ENCODE measurements around the gene OR10G6.
A peak's percentile ranks its signal among the peaks of the same experiment; 100 is the strongest.
"Not testable (repeated sequence)": the region's sequence is repeated elsewhere in the genome, so short reads cannot be mapped to it uniquely, and the experiment has no call there.

The OR10G6 gene, protein sequence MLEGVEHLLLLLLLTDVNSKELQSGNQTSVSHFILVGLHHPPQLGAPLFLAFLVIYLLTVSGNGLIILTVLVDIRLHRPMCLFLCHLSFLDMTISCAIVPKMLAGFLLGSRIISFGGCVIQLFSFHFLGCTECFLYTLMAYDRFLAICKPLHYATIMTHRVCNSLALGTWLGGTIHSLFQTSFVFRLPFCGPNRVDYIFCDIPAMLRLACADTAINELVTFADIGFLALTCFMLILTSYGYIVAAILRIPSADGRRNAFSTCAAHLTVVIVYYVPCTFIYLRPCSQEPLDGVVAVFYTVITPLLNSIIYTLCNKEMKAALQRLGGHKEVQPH

DNA sequence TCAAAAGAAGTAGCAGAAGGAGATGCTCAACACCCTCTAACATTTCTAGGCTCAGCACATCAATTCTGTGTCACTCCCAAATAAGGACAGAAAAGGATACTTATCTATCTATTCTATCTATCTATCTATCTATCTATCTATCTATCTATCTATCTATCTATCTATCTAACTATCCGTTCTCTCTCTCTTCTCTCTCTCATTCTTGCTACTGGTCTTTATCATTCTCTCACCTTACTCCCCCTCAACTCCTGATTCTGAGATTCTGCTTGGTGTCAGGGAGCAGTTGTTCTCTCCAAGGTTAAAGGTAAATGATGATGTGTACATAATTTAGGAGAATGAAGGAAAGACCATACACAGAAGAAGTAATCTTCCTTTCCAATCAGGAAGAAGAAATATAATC, at the start of gene OR10G6:
Gene OR10G6, minus strand, starts transcription at position 43 of the 400 bp plus-strand sequence. Its CDS starts 0 bp downstream, at position 43.
- no peak for ATAC-seq
- H3K27me3 Mint-ChIP-seq = peaks cover 7% of the 10 kb centered on the region
- no peak within 1 kb of the TSS for H3K4me3 Mint-ChIP-seq
- no peaks in the 10 kb centered on the region for H3K4me1 Mint-ChIP-seq
- no peak for DNase-seq
- no peaks in the 10 kb centered on the region for H3K9me3 Mint-ChIP-seq
- no peak within 1 kb of the TSS for H3K27ac Mint-ChIP-seq

DNA sequence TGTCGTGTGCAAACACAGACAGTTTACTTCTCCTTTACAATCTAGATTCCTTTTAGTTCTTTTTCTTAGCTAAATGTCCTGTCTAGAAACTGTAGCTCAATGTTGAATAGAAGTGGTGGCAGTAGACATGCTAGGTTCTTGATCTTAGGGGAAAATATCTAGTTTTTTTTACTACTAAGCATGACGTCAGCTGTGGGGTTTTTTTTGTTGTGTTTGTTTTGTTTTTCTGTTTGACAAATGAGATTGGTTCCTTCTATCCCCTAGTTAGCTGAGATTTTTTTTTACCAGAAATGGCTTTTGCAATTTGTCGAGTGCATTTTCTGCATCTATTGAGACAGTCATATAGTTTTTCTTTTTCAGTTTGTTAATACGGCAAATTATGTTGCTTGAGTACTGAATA, 48.5 kb upstream of the OR10G6 start:
- Mint-ChIP-seq H3K27ac (no peak overlapping the region), H3K4me1 (no peaks in the 10 kb centered on the region), H3K4me3 (no peak overlapping the region), H3K27me3 (peaks cover 4% of the 10 kb centered on the region), H3K9me3 (no peaks in the 10 kb centered on the region)
- no peak for ATAC-seq
- no peak for DNase-seq

- Mint-ChIP-seq H3K27me3 (peaks cover 9% of the 10 kb centered on the region), H3K4me1 (no peaks in the 10 kb centered on the region), H3K27ac (no peak within 1 kb of the TSS), H3K9me3 (no peaks in the 10 kb centered on the region), H3K4me3 (no peak within 1 kb of the TSS)
- no peak for DNase-seq
- ATAC-seq = no peak
Measured at GRCh38 chr11:124041254-124041653, 46.3 kb upstream of the OR10G6 start, which contains the start of gene OR10G7. OR10G7 (minus strand) TSS chr11:124041325; CDS start chr11:124039001, 2,324 bp downstream.

- H3K4me3 Mint-ChIP-seq = no peak overlapping the region
- H3K27ac Mint-ChIP-seq = no peak overlapping the region
- H3K4me1 Mint-ChIP-seq = no peaks in the 10 kb centered on the region
- ATAC-seq (no peak), DNase-seq (no peak)
- peaks cover 9% of the 10 kb centered on the region for H3K27me3 Mint-ChIP-seq
- no peaks in the 10 kb centered on the region for H3K9me3 Mint-ChIP-seq
Measured at GRCh38 chr11:124039557-124039956, 44.6 kb upstream of the OR10G6 start.

- peaks cover 9% of the 10 kb centered on the region for H3K27me3 Mint-ChIP-seq
- H3K4me1 Mint-ChIP-seq = no peaks in the 10 kb centered on the region
- H3K9me3 Mint-ChIP-seq = no peaks in the 10 kb centered on the region
- no peak for DNase-seq
- no peak overlapping the region for H3K4me3 Mint-ChIP-seq
- no peak overlapping the region for H3K27ac Mint-ChIP-seq
- ATAC-seq = no peak
Measured at GRCh38 chr11:124036666-124037065, 41.7 kb upstream of the OR10G6 start.

DNA sequence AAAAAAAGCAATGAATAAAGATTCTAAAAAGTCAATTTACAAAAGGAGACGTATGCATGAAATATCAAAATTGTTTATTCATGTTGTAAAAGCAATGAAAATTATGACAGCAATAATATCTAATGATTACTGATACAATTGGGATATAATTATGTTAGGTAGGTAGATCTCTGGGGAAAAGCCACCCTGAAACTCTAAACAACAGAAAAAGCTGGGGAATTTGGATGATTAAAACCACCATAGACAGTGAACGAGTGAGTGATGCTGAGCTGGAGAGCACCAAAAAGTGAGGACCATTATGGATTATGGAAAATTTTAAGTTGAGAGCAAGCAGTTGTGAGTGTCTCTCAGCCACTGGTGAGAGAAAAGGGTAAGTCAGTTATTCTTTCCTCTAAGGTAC, 31.5 kb upstream of the OR10G6 start, which contains the start of gene OR10G8:
Gene OR10G8, plus strand, starts transcription at position 301 of the 400 bp plus-strand sequence. CDS start 2,825 bp downstream, outside the sequence.
- no peaks in the 10 kb centered on the region for H3K9me3 Mint-ChIP-seq
- no peaks in the 10 kb centered on the region for H3K4me1 Mint-ChIP-seq
- no peak within 1 kb of the TSS for H3K4me3 Mint-ChIP-seq
- H3K27me3 Mint-ChIP-seq = peaks cover 7% of the 10 kb centered on the region
- DNase-seq (no peak), ATAC-seq (no peak)
- H3K27ac Mint-ChIP-seq = no peak within 1 kb of the TSS

GRCh38 chr11:124015837-124016236, 20.9 kb upstream of the OR10G6 start:
- H3K27me3 Mint-ChIP-seq, H3K27ac Mint-ChIP-seq, H3K4me3 Mint-ChIP-seq, DNase-seq, H3K9me3 Mint-ChIP-seq, H3K4me1 Mint-ChIP-seq: not testable (repeated sequence)
- ATAC-seq = peak; percentile 45

GRCh38 chr11:124012697-124013096, 17.7 kb upstream of the OR10G6 start, which contains the start of gene OR10G4:
OR10G4 (plus strand) TSS chr11:124012997; CDS start chr11:124015575, 2,578 bp downstream.
- no peak within 1 kb of the TSS for H3K4me3 Mint-ChIP-seq
- H3K4me1 Mint-ChIP-seq = no peaks in the 10 kb centered on the region
- no peak for DNase-seq

GRCh38 chr11:123979311-123979710, 15.7 kb downstream of the OR10G6 start:
- Mint-ChIP-seq H3K27ac (no peak overlapping the region), H3K4me1 (no peaks in the 10 kb centered on the region), H3K9me3 (peaks cover 12 to 22% of the 10 kb centered on the region in 2 donors), H3K27me3 (no peaks in the 10 kb centered on the region), H3K4me3 (no peak overlapping the region)
- ATAC-seq = peak; percentile 23
- no peak for DNase-seq

More at GRCh38 chr11:124012697-124013096, 17.7 kb upstream of the OR10G6 start, which contains the start of gene OR10G4:
- H3K27ac Mint-ChIP-seq = no peak within 1 kb of the TSS
- no peaks in the 10 kb centered on the region for H3K9me3 Mint-ChIP-seq
- no peak for ATAC-seq
- no peaks in the 10 kb centered on the region for H3K27me3 Mint-ChIP-seq

GRCh38 chr11:123977731-123978347, 17.1 kb downstream of the OR10G6 start, which contains the start of gene OR10S1:
OR10S1 (minus strand) TSS chr11:123977781; CDS start chr11:123977664, 117 bp downstream.
- Mint-ChIP-seq H3K27me3 (no peaks in the 10 kb centered on the region), H3K4me1 (no peaks in the 10 kb centered on the region), H3K4me3 (no peak within 1 kb of the TSS), H3K9me3 (peaks cover 6 to 9% of the 10 kb centered on the region in 2 donors), H3K27ac (peak within 1 kb of the TSS in 1 of 2 donors; percentile 75)
- peak; percentile 23 for ATAC-seq
- DNase-seq = no peak

GRCh38 chr11:123976770-123977560, 18.0 kb downstream of the OR10G6 start:
- Mint-ChIP-seq H3K4me1 (no peaks in the 10 kb centered on the region), H3K27me3 (no peaks in the 10 kb centered on the region), H3K27ac (peak overlapping the region in 1 of 2 donors; percentile 75), H3K9me3 (peaks cover under 1 to 4% of the 10 kb centered on the region in 2 donors), H3K4me3 (no peak overlapping the region)
- DNase-seq (no peak), ATAC-seq (peak; percentile 53)

- no peak for DNase-seq
- H3K4me1 Mint-ChIP-seq = no peaks in the 10 kb centered on the region
- H3K9me3 Mint-ChIP-seq = peaks cover 0 to 6% of the 10 kb centered on the region in 2 donors
Measured at GRCh38 chr11:123973816-123974215, 21.1 kb downstream of the OR10G6 start.

GRCh38 chr11:123956752-123957151, 38.2 kb downstream of the OR10G6 start:
- Mint-ChIP-seq H3K27me3 (no peaks in the 10 kb centered on the region), H3K4me1 (no peaks in the 10 kb centered on the region), H3K27ac (no peak overlapping the region), H3K4me3 (no peak overlapping the region), H3K9me3 (peaks cover 6 to 10% of the 10 kb centered on the region in 2 donors)
- DNase-seq (no peak), ATAC-seq (no peak)

More at GRCh38 chr11:123973816-123974215, 21.1 kb downstream of the OR10G6 start:
- Mint-ChIP-seq H3K4me3 (no peak overlapping the region), H3K27me3 (peaks cover 10% of the 10 kb centered on the region), H3K27ac (no peak overlapping the region)
- ATAC-seq = no peak

- ATAC-seq = no peak
- no peaks in the 10 kb centered on the region for H3K4me1 Mint-ChIP-seq
- no peak overlapping the region for H3K4me3 Mint-ChIP-seq
- DNase-seq = no peak
- H3K27me3 Mint-ChIP-seq = no peaks in the 10 kb centered on the region
- H3K9me3 Mint-ChIP-seq = no peaks in the 10 kb centered on the region
- no peak overlapping the region for H3K27ac Mint-ChIP-seq
Measured at GRCh38 chr11:123945132-123945531, 49.8 kb downstream of the OR10G6 start.
